ENCODE results near the gene STYXL1. TPM values are rescaled to one million over a fixed set of nuclear protein-coding genes. Genes with fewer than 3 reads are reported as not detected.

The STYXL1 gene
- total and polyA plus RNA-seq, 8 donors: 13.3 to 47.6 (median 22.7) TPM

- Histone ChIP-seq H3K4me1 (no peaks in the 10 kb centered on the region), H3K9me3 (no peaks in the 10 kb centered on the region), H3K4me3 (no peak overlapping the region), H3K27me3 (no peaks in the 10 kb centered on the region), H3K36me3 (peaks cover 3 to 57% (median 40%) of the 10 kb centered on the region in 3 donors), H3K27ac (no peak overlapping the region)
- DNase-seq (no peak), ATAC-seq (no peak), FAIRE-seq (no peak)
- TF ChIP-seq, protein P1, sequence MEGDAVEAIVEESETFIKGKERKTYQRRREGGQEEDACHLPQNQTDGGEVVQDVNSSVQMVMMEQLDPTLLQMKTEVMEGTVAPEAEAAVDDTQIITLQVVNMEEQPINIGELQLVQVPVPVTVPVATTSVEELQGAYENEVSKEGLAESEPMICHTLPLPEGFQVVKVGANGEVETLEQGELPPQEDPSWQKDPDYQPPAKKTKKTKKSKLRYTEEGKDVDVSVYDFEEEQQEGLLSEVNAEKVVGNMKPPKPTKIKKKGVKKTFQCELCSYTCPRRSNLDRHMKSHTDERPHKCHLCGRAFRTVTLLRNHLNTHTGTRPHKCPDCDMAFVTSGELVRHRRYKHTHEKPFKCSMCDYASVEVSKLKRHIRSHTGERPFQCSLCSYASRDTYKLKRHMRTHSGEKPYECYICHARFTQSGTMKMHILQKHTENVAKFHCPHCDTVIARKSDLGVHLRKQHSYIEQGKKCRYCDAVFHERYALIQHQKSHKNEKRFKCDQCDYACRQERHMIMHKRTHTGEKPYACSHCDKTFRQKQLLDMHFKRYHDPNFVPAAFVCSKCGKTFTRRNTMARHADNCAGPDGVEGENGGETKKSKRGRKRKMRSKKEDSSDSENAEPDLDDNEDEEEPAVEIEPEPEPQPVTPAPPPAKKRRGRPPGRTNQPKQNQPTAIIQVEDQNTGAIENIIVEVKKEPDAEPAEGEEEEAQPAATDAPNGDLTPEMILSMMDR (IDR thresholded peaks at IDR 0.05): no peak
- intact Hi-C loops (cut with DNase I): no loop called here
- WGBS, 2 donors: 92 to 94% methylated on average over 14 of the region's 14 CpGs
These were observed 17.3 kb upstream of the STYXL1 start for GRCh38 chr7:76065016-76065612.

DNA sequence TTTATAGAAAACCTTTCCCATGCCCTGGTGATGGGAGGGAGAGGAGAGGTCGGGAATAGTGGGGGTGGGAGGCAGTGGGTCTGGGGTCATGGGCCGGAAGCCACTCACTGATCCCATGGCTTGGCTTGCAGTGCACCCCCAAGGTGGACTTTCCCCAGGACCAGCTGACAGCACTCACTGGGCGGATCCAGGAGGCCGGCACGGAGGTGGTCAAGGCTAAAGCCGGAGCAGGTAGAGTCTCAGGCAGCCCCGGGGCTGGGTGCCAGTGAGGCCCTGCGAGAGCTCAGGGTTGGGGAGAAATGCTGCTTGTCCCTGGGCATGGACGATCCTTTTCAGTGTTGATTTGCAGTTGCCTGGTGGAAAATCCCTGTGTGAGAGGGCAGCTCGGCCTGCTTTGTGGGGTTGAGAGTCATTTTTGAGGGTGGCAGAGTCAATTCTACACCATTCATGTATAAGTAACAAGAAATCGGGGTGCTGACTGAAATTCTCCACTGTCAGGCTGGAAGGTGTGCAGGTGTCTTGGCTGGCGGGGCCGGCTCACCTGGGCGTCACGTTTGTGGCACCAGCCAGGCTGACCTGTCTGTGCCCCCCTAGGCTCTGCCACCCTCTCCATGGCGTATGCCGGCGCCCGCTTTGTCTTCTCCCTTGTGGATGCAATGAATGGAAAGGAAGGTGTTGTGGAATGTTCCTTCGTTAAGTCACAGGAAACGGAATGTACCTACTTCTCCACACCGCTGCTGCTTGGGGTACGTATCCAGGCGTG lies 16.6 kb upstream of the STYXL1 start:
- WGBS, 2 donors: 94 to 96% methylated on average over 24 of the region's 24 CpGs
- no peak overlapping the region for H3K27ac ChIP-seq
- FAIRE-seq (no peak), DNase-seq (peak in 1 of 6 donors; percentile 61), ATAC-seq (no peak)
- TF ChIP-seq, protein P1 (IDR thresholded peaks at IDR 0.05): no peak
- no peaks in the 10 kb centered on the region for H3K27me3 ChIP-seq
- H3K9me3 ChIP-seq: no peaks in the 10 kb centered on the region
- H3K36me3 ChIP-seq: peaks cover 3 to 64% (median 42%) of the 10 kb centered on the region in 3 donors
- H3K4me3 ChIP-seq: no peak overlapping the region
- intact Hi-C loops (cut with DNase I): no loop called here
- no peaks in the 10 kb centered on the region for H3K4me1 ChIP-seq

GRCh38 chr7:76063525-76063924 lies 15.7 kb upstream of the STYXL1 start:
- no peaks in the 10 kb centered on the region for H3K27me3 ChIP-seq
- H3K4me3 ChIP-seq: no peak overlapping the region
- intact Hi-C loops (cut with DNase I): no loop called here
- TF ChIP-seq, protein P1 (IDR thresholded peaks at IDR 0.05): no peak
- FAIRE-seq (no peak), DNase-seq (peak in 3 of 6 donors; percentile 60 to 84 (median 75)), ATAC-seq (peak in 3 of 4 donors; percentile 25 to 39 (median 26))
- peaks cover 3 to 73% (median 47%) of the 10 kb centered on the region in 3 donors for H3K36me3 ChIP-seq
- no peaks in the 10 kb centered on the region for H3K9me3 ChIP-seq
- 73 to 74% methylated on average over 14 of the region's 14 CpGs for WGBS, 2 donors
- no peak overlapping the region for H3K27ac ChIP-seq
- H3K4me1 ChIP-seq: peaks cover 0 to 3% (median 0%) of the 10 kb centered on the region in 3 donors

GRCh38 chr7:76063114-76063513 lies 15.3 kb upstream of the STYXL1 start:
- Histone ChIP-seq H3K36me3 (peaks cover 3 to 76% (median 49%) of the 10 kb centered on the region in 3 donors), H3K27me3 (no peaks in the 10 kb centered on the region), H3K27ac (no peak overlapping the region), H3K9me3 (no peaks in the 10 kb centered on the region), H3K4me3 (no peak overlapping the region), H3K4me1 (peaks cover 0 to 7% (median 0%) of the 10 kb centered on the region in 3 donors)
- intact Hi-C loops (cut with DNase I): no loop called here
- ATAC-seq (no peak), DNase-seq (peak in 1 of 6 donors; percentile 61), FAIRE-seq (no peak)
- TF ChIP-seq, protein P1 (IDR thresholded peaks at IDR 0.05): no peak
- WGBS, 2 donors: 95 to 99% methylated on average over 10 of the region's 10 CpGs
